Measurements from ENCODE around the gene DYNC1I1.

GRCh38 chr7:95908499-95908898 lies 136.1 kb downstream of the DYNC1I1 start:
- TF ChIP-seq EZH2 (IDR thresholded peaks at IDR 0.05; ENCODE audit: insufficient read depth, poor library complexity, severe bottlenecking), result no peak
- no peak for TF ChIP-seq EZH2phosphoT487 (IDR thresholded peaks at IDR 0.05; ENCODE audit: insufficient read depth, low read depth)
